DND-41 (cell line): Measurements from ENCODE around the gene KANSL1.
"Not testable (repeated sequence)": the region's sequence is repeated elsewhere in the genome, so short reads cannot be mapped to it uniquely, and the experiment has no call there.

ENCODE experiments used
- ATAC-seq: fragments of 200-7000 bp; cut with Tn5 transposase; 3 replicates; pipeline ENCODE4 v1.9.1; 2021; ENCODE audit warnings: low read depth; ENCODE audit not compliant: insufficient read depth
- DNase-seq: peaks from one replicate; pipeline ENCODE4 v3.0.0-alpha.2; 2020
- H2AFZ ChIP-seq: 2 replicates; pipeline ENCODE4 v1.6.0; 2012; ENCODE audit warnings: low read depth, low read length
- H3K27ac ChIP-seq: 2 replicates; pipeline ENCODE4 v1.5.1; 2012; ENCODE audit warnings: low read length, inconsistent platforms
- H3K27me3 ChIP-seq: fragments of 200-600 bp; sonication (generic); 2 replicates; pipeline ENCODE4 v1.6.0; 2012; ENCODE audit warnings: low read length, mild to moderate bottlenecking, inconsistent platforms; ENCODE audit not compliant: insufficient read depth, poor library complexity
- H3K36me3 ChIP-seq: 2 replicates; pipeline ENCODE4 v1.5.1; 2012; ENCODE audit warnings: low read length, inconsistent platforms; ENCODE audit not compliant: insufficient read depth
- H3K4me1 ChIP-seq: 2 replicates; pipeline ENCODE4 v1.5.1; 2012; ENCODE audit warnings: mild to moderate bottlenecking, low read length; ENCODE audit not compliant: insufficient read depth
- H3K4me2 ChIP-seq: 2 replicates; pipeline ENCODE4 v1.6.0; 2012; ENCODE audit warnings: mild to moderate bottlenecking, moderate library complexity, low read length, inconsistent platforms; ENCODE audit not compliant: insufficient read depth
- H3K4me3 ChIP-seq, 2 experiments: fragments of 200-600 bp in 1 of 2; shearing (Covaris generic) in 1 of 2; 2 replicates each; pipeline ENCODE4 v1.5.1; 2012 to 2016; ENCODE audit warnings: inconsistent platforms in 2 of 2, low read length in 2 of 2, mild to moderate bottlenecking in 2 of 2, low read depth in 1 of 2, moderate library complexity in 1 of 2
- H3K79me2 ChIP-seq: 2 replicates; pipeline ENCODE4 v1.6.0; 2012; ENCODE audit warnings: low read length, inconsistent platforms; ENCODE audit not compliant: insufficient read depth
- H3K9ac ChIP-seq: 2 replicates; pipeline ENCODE4 v1.6.0; 2012; ENCODE audit warnings: low read depth, mild to moderate bottlenecking, inconsistent platforms, low read length, moderate library complexity
- H3K9me3 ChIP-seq: 2 replicates; pipeline ENCODE4 v1.5.1; 2012; ENCODE audit warnings: low read length, moderate library complexity, mild to moderate bottlenecking, inconsistent platforms; ENCODE audit not compliant: insufficient read depth, severe bottlenecking
- H4K20me1 ChIP-seq: 2 replicates; pipeline ENCODE4 v1.6.0; 2012; ENCODE audit warnings: low read length; ENCODE audit not compliant: insufficient read depth
- EZH2 ChIP-seq: IDR thresholded peaks from 3 replicates; pipeline ENCODE4 v1.6.1; 2012; ENCODE audit warnings: borderline replicate concordance, low read depth, mild to moderate bottlenecking, moderate library complexity, low read length, inconsistent platforms; ENCODE audit not compliant: severe bottlenecking
- TF ChIP-seq, protein P1 (sequence below): IDR thresholded peaks from 2 replicates; pipeline ENCODE4 v1.5.1; 2012; ENCODE audit warnings: borderline replicate concordance, low read length, moderate library complexity, mild to moderate bottlenecking; ENCODE audit not compliant: poor library complexity, severe bottlenecking; ENCODE audit errors: extremely low read depth

KANSL1 gene

GRCh38 chr17:46180892-46181274, 12.3 kb downstream of the KANSL1 start:
- no peak overlapping the region for H3K9ac ChIP-seq
- H2AFZ ChIP-seq: no peak overlapping the region
- TF ChIP-seq EZH2: no peak
- TF ChIP-seq, protein P1, sequence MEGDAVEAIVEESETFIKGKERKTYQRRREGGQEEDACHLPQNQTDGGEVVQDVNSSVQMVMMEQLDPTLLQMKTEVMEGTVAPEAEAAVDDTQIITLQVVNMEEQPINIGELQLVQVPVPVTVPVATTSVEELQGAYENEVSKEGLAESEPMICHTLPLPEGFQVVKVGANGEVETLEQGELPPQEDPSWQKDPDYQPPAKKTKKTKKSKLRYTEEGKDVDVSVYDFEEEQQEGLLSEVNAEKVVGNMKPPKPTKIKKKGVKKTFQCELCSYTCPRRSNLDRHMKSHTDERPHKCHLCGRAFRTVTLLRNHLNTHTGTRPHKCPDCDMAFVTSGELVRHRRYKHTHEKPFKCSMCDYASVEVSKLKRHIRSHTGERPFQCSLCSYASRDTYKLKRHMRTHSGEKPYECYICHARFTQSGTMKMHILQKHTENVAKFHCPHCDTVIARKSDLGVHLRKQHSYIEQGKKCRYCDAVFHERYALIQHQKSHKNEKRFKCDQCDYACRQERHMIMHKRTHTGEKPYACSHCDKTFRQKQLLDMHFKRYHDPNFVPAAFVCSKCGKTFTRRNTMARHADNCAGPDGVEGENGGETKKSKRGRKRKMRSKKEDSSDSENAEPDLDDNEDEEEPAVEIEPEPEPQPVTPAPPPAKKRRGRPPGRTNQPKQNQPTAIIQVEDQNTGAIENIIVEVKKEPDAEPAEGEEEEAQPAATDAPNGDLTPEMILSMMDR: no peak
- no peak for DNase-seq
- H3K4me3 ChIP-seq: no peak overlapping the region
- no peaks in the 10 kb centered on the region for H3K9me3 ChIP-seq
- peaks cover 25% of the 10 kb centered on the region for H3K4me1 ChIP-seq
- no peaks in the 10 kb centered on the region for H3K27me3 ChIP-seq
- peaks cover 2% of the 10 kb centered on the region; the same call in 1 of the 2 replicates for H3K36me3 ChIP-seq
- no peak for ATAC-seq
- no peak overlapping the region for H3K4me2 ChIP-seq
- peaks cover 98% of the 10 kb centered on the region for H4K20me1 ChIP-seq
- peaks cover 100% of the 10 kb centered on the region for H3K79me2 ChIP-seq
- H3K27ac ChIP-seq: no peak overlapping the region

DNA sequence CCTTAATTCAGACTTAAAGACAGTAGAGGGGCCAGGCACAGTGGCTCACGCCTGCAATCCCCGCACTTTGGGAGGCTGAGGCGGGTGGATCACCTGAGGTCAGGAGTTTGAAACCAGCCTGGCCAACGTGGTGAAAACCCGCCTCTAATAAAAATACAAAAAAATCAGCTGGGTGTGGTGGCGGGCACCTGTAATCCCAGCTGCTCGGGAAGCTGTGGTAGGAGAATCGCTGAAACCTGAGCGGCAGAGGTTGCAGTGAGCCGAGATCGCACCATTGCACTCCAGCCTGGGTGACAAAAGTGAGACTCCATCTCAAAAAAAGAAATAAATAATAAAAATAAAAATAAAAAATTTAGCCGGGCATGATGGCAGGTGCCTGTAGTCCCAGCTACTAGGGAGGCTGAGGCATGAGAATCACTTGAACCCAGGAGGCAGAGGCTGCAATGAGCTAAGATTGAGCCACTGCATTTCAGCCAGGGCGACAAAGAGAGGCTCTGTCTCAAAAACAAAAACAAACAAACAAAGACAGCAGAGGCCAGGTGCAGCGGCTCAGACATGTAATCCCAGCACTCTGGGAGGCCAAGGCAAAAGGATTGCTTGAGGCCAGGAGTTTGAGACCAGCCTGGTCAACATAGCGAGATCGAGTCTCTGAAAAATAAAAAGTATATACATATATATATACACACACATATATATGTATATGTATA, 12.9 kb downstream of the KANSL1 start:
- Histone ChIP-seq H3K4me1 (peaks cover 25% of the 10 kb centered on the region), H3K79me2 (peaks cover 100% of the 10 kb centered on the region), H4K20me1 (peaks cover 98% of the 10 kb centered on the region)
- ATAC-seq, H2AFZ ChIP-seq, H3K27me3 ChIP-seq, H3K4me3 ChIP-seq, H3K9ac ChIP-seq, H3K9me3 ChIP-seq, H3K36me3 ChIP-seq, DNase-seq, H3K27ac ChIP-seq, H3K4me2 ChIP-seq: not testable (repeated sequence)

- Histone ChIP-seq H3K9me3 (no peaks in the 10 kb centered on the region), H3K4me1 (peaks cover 19% of the 10 kb centered on the region; the same call in 1 of the 2 replicates), H3K27me3 (no peaks in the 10 kb centered on the region), H3K36me3 (peaks cover 9% of the 10 kb centered on the region; the same call in 1 of the 2 replicates), H3K79me2 (peaks cover 100% of the 10 kb centered on the region), H2AFZ (no peak overlapping the region), H3K9ac (no peak overlapping the region), H3K4me2 (no peak overlapping the region), H3K27ac (no peak overlapping the region), H3K4me3 (no peak overlapping the region), H4K20me1 (peaks cover 97% of the 10 kb centered on the region)
- DNase-seq (no peak), ATAC-seq (no peak)
- TF ChIP-seq, protein P1: no peak
- no peak for TF ChIP-seq EZH2
Measured at GRCh38 chr17:46179375-46179999, 13.7 kb downstream of the KANSL1 start.

DNA sequence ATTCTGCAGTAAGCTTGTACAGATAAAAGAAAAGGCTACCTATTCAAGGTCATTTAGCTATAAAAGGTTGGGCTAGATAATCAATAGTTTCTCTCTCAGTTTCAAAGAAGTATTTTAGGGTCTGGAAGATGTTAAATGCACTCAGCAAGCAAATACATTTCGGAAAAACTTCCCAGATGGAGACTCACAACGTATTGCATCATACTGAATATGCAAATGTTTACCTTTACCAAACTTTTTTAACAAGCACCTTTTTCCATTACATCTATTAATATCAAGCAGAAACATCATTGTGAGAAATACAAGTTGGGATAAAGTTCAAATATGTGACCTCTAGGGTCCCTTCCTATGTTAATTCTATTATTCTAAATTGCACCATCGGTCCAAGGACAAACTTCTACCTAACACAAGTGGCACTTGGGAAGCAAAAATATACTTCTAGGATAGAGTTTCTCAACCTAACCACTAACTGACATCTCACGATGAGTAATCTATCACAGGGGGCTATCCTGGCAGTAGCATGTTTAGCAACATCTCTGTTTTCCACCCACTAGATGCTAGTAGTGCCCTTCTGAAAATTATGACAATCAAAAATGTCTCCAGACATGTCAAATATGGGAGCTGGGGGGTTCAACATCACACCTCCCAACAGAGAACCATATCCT, 14.5 kb downstream of the KANSL1 start:
- Histone ChIP-seq H3K36me3 (peaks cover 9% of the 10 kb centered on the region; the same call in 1 of the 2 replicates), H2AFZ (no peak overlapping the region), H4K20me1 (peaks cover 97% of the 10 kb centered on the region), H3K4me3 (no peak overlapping the region), H3K9ac (no peak overlapping the region), H3K27ac (no peak overlapping the region), H3K9me3 (no peaks in the 10 kb centered on the region), H3K4me1 (peaks cover 16% of the 10 kb centered on the region; the same call in 1 of the 2 replicates), H3K27me3 (no peaks in the 10 kb centered on the region), H3K4me2 (no peak overlapping the region), H3K79me2 (peaks cover 100% of the 10 kb centered on the region)
- DNase-seq (no peak), ATAC-seq (no peak)
- no peak for TF ChIP-seq EZH2
- TF ChIP-seq, protein P1: no peak
